HG03159 (cell line): ENCODE measurements around the gene NT5C.
"Not testable (repeated sequence)": the region's sequence is repeated elsewhere in the genome, so short reads cannot be mapped to it uniquely, and the experiment has no call there.

Experiments used
- ATAC-seq: cut with Tn5 transposase; IDR thresholded peaks from one replicate; pipeline ENCODE4 v1.9.1; 2021; ENCODE audit warnings: mild to moderate bottlenecking, moderate library complexity; ENCODE audit not compliant: unreplicated experiment

Gene NT5C

DNA sequence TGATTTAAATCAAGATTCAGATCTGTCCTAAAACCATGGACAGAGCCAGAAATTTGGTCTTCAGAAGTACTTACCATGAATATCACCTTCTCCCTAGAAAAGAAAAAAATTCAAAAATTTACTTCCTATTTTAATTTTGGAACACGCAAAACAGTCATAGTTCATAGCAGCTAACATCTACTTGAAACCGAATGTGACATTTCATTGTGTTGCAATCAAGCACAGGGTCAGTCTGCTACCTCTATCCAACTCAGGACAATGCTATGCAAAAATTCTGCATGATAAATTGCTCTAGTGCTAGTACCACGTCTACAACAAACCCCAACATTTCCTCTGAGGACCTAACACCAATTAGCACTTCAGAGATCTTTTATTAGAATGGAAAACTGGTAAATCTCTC is 15.1 kb upstream of the NT5C start:
- no peak for ATAC-seq

DNA sequence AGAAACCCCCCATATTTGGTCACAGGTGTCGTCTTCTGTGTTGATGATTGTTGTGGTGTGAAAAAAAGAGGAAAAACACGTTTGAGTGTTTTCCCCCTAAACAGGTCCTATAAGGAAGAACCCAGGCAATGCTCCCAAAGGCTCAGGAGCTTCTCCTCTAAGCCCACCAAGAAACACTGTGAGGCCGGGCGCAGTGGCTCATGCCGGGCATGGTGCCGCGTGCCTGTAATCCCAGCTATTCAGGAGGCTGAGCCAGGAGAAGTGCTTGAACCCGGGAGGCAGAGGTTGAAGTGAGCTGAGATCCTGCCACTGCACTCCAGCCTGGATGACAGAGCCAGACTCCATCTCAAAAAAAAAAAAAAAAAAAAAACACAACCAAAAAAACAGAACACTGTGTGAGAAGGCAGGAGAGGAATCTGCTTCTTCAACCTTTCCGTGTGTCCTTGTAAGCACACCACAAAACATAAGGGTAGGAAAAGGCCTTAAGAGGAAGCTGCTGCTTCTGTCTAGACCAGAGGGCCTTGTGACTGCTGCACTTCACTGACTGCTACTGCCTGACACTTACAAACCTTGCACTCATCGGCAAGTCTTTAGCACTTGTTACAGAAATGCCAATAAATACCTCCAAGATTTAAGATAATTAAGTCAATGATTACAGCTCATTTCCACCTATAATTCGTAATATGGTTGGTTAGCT is 13.4 kb upstream of the NT5C start:
- ATAC-seq, result no peak

DNA sequence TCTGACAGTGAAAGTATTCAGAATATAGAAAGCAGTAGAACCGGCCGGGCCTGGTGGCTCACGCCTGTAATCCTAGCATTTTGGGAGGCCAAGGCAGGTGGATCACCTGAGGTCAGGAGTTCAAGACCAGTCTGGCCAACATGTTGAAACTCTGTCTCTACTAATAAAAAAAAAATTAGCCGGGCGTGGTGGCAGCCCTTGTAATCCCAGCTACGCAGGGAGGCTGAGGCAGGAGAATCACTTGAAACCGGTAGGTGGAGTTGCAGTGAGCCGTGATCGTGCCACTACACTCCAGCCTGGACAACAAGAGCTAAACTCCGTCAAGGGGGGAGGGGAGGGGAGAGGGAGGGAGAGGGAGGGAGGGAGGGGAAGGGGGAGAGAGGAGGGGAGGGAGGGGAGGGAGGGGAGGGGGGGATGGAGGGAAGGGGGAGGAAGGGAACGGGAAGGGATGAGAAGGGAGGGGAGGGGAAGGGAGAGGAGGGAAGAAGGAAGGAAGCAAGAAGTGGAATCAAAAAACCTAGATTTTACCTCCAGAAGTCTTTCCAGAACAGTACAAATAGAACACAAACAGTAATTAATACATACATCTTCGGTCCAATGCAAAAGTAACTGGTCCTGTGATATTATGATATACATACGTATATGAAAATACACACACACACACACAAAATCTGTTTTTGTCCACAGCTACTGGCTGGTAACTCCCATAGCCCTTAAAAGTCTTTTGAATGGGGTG is 10.9 kb upstream of the NT5C start:
- no peak for ATAC-seq

DNA sequence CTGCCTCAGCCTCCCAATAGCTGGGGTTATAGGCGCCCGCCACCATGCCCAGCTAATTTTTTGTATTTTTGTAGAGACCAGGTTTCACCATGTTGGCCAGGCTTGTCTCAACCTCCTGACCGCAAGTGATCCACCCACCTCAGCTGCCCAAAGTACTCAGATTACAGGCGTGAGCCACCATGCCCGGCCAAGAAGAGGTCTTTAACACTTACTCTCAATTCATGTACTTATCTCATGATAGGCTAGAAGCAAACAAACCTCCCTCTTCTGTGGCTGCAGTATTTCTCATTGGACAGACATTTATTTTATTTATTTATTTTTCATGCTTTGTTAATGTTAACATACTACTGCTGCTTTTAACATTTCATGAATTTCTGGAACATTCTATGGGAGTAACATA is 7.0 kb upstream of the NT5C start:
- no peak for ATAC-seq

DNA sequence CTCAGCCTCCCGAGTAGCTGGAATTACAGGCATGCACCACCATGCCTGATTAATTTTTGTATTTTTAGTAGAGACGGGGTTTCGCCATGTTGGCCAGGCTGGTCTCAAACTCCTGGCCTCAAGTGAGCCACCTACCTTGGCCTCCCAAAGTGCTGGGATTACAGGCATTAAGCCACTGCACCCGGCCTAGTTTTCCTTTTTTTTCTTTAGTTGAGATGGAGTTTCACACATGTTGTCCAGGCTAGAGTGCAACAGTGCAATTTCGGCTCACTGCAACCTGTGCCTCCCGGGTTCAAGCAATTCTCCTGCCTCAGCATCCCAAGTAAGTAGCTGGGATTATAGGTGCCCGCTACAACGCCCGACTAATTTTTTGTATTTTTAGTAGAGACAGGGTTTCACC is 6.2 kb upstream of the NT5C start:
- ATAC-seq, result not testable (repeated sequence)

DNA sequence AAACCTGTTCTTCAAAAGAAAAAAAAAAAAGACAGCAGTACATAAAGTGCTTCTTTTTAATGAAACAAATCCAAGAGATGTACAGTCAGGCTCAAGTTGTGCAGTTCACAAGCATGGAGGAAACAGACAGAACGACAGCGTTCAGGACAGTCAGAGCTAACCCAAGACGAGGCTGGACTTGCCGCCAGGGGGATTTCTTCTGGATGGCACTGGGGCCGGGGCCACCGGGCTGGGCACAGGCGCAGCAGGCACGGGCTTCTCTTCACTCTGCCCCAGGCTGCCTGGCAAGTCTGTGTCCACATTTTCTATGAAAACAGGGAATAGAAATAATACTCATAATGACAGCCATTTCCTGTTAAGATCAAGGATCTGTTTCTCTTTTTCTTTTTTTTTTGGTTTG is 4.4 kb upstream of the NT5C start:
- ATAC-seq, result no peak

DNA sequence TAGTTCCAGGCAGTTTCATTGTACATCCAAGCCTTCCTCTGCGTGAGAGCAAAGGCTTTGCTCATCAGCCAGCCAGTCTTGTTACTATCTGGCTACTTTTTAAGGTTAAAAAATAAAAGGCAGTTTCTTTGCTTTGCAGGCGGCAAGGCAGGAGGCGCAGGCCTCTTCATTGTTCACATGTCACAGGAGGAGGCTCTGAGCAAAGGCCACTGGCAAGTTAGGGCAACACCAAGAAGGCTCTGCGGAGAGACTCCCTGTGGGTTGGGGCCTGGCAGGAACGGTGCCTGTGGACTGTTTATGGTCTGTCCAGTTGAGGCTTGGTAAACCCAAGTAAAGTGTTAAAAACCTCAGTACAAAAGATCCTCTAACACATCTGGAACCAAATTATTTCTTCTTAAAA is 3.9 kb upstream of the NT5C start:
- no peak for ATAC-seq

DNA sequence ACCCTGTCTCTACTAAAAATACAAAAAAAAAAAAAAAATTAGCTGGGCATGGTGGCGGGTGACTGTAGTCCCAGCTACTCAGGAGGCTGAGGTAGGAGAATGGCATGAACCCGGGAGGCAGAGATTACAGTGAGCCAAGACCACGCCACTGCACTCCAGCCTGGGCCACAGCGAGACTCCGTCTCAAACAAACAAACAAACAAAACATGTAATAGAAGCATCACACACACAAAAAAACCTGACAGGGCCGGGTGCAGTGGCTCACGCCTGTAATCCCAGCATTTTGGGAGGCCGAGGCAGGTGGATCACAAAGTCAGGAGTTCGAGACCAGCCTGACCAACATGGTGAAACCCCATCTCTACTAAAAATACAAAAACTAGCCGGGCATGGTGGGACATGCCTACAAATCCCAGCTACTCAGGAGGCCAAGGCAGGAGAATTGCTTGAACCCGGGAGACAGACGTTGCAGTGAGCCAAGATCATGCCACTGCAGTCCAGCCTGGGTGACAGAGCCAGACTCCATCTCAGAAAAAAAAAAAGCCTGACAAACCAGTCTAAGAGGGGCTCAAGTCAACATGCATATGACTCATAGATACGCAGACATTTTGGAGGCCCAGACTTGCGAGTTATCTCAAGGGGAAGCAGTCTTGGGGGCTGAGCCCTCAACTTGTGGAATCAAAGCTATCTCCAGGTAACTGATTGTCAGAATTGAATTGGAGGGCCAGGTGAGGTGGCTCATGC is 2.2 kb upstream of the NT5C start:
- not testable (repeated sequence) for ATAC-seq

DNA sequence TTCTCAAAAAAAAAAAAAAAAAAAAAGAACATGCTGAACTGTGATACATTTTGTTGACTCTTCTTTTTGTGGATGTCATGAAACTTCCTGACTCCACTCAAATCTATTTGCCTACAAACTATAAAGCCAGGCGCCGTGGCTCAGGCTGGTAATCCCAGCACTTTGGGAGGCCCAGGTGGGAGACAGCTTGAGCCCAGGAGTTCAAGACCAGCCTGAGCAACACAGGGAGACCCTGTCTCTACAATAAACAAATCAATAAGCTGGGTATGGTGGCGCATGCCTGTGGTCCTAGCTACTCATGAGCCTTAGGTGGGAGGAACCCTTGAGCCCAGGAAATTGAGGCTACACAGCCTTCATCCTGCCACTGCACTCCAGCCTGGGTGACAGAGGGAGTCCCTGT is 1.5 kb upstream of the NT5C start:
- ATAC-seq, result no peak

DNA sequence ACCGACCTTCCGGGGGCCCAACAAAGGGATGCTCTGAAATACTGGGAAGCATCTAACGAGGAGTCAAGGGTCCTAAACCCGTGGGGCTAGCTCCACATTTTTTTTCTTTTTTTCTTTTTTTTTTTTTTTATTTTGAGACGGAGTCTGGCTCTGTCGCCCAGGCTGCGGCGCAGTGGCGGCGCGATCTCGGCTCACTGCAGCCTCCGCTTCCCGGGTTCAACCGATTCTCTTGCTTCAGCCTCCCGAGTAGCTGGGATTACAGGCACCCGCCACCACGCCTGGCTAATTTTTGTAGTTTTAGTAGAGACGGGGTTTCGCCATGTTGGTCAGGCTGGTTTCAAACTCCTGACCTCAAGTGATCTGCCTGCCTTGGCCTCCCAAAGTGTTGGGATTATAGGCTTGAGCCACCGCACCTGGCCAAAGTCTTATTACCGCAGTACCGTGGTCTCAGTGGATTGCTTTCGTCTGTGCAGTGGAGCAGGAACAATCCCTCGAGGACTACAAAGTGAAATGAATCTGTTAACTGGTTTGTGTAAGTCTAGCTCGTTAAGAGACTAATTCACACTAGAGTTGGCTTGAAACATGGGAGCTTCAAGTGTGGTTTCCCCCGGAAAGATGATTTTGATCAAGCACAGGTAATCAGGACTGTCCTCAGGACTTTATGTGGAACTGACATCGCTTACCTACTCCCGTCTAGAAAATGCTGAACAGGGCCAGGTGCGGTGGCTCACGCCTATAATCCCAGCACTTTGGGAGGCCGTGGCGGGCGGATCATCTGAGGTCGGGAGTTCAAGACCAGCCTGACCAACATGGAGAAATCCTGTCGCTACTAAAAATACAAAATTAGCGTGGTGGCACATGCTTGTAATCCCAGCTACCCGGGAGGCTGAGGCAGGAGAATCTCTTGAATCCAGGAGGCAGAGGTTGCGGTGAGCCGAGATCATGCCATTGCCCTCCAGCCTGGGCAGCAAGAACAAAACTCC is 767 bp upstream of the NT5C start:
- ATAC-seq, result peak; percentile 9

DNA sequence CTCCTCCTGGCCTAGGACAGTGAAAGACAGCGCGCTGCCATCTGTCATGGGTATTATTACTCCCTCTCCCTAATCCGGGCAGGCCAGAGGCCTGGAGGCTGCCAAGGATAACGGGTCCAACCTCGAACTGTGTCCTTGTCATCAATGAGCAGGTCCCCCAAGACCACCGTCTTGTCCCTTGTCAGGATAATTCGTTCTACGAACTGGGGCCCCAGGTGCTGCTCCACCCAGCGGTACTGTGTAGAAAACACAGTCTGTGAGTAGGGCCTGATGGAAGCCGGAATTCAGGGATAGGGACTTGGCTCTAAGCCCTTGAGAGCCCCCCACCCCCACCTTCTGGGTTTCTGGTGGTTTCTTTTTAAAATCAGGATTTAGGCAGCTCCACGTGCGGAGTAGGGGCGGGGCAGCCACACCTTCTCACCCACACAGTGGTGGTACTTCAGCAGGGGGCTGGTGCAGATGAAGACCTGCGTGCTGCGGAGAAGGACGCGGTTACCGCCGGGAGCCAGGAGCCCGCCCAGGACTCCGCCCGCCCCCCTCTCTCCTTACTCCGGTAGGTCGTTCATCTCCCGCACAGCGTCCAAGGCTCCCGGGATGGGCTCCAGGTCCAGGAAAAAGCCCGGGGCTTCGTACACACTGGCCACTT is 787 bp downstream of the NT5C start:
- no peak for ATAC-seq

DNA sequence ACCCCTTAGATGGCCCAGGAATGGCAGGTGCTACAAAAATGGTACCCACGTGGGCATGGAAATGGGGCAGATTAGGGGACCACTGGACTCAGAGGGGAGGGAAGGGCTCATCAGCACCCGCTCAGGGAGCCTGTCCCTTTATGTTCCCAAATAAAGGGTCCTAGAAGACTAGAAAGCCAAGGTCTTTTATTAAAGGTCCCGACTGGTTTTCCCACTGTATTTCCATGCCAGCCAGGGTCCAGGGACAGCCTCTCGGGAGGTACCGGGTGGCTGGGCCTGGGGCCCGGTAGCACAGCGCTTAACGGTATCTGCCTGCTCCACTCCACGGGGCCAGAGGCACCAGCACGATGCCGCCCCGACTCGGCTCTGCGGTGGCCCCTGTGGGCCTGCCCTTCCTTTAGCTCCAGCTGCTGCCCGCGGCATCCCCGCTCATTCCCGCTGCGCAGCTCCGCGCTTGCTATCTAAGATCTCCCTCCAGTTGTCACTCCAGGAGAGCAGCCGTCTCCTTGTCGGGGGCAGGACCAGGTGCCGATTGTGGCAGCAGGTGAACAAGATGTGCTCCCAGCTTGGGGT is 1.4 kb downstream of the NT5C start:
- ATAC-seq, result no peak

DNA sequence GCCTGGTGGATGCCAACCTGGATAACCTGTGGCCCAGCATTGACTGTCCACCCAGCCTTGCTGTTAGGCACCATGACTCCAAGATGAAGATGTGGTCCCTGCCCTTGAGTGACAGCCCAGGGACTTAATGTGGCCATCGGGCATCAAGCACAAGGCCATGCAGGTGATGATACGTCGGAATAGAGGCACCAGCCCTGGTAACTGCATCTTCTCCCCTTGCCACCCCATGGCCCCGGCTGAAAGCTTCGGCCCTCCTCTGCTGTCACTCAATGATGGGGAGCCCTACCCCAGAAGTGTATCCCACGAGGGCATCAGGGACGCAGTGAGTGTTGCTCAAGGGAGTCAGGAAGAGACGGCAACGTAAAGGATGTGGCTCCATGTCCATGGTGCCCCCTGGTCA is 2.0 kb downstream of the NT5C start:
- ATAC-seq, result no peak

DNA sequence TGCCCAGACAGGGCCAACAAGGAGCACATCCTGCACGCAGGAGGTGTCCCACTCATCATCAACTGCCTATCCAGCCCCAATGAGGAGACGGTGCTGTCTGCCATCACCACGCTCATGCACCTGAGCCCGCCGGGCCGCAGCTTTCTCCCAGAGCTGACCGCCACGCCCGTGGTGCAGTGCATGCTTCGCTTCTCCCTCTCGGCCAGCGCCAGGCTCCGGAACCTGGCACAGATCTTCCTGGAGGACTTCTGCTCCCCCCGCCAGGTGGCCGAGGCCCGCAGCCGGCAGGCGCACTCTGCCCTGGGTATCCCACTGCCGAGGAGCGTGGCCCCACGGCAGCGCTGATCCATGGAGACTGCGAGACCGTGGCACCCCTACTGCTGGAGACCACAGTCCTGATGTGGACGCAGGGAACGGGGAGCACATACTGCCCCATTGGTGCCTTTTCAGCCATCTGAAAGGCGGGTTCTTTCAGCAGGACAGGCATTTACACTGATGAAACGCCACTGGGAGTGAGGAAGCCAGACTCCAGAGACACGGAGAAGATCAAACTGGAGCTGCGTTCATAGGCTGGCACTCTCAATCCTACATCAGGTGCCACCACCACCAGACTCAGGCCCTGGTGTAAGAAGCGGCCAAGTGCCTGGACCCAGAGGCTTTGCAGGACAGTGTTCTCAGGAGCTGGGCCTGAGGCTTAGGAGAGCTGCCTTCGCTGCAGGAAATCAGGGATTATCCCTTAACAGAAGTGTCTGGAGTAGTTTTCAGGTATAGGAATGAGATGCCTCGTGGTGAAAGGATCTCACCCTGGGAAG is 2.6 kb downstream of the NT5C start:
- ATAC-seq, result no peak

DNA sequence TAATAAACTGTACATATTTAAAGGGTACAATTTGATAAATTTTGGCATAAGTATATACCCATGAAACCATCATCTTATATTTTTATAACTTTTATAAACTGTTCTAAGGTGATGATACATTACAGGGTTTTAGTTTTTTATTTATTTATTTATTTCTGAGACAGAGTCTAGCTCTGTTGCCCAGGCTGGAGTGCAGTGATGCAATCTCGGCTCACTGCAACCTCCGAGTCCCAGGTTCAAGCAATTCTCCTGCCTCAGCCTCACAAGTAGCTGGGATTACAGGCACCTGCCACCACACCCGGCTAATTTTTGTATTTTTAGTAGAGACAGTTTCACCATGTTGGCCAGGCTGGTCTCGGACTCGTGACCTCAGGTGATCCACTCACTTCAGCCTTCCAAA is 3.6 kb downstream of the NT5C start:
- not testable (repeated sequence) for ATAC-seq

DNA sequence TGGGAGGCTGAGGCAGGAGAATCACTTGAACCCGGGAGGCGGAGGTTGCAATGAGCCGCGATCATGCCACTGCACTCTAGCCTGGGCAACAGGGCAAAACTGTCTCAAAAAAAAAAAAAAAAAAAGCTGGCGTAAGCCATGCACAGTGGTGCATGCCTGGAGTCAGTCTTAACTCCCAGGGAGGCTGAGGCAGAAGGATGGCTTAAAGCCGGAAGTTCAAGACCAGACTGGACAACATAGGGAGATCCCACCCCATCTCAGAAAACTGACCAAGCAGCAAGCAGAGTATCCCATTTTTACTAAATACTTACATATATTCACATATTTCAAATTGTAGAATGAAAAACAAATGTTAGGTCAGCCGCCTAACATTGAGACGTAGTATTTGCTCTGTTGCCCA is 4.6 kb downstream of the NT5C start:
- ATAC-seq, result no peak

DNA sequence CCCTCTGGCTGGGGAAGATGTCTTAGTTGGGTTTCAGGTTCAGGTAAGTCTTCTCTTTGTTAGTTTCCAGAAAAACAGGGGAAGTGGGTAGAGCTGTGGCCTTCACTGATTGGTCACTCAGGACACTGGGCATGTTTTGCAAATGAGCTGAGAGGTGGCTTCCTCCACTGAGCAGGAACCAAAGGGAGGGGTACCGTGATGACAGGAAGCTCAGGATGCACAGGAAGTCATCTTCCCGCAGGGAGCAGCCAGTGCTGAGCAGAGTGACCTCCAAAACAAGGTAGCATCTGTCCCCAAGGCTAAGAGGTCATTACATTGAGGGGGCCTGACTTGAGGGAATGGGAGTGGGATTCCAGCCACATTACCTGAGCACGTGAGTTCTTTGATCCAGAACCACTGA is 5.6 kb downstream of the NT5C start:
- no peak for ATAC-seq

DNA sequence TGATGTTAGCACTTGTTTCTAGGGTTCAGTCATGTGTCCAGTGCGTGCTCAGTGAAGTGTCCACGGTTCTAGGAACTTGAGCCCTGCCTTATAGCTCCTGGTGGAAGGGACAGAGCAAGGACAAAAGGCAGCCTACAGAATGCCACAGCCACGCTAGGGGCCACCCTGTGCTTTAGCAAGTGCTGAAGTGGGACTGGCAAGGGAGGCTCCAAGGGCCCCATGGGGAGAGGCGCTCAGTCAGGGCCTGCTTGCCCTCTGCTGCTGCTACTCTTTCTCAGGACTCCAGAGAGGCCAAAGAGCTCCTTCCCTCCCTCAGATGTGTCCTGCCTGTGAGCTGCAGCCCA is 6.8 kb downstream of the NT5C start:
- no peak for ATAC-seq
